ENCODE results near the gene AAGAB.

The AAGAB gene

GRCh38 chr15:67215102-67215501, 39.4 kb downstream of the AAGAB start:
- no peak for DNase-seq (ENCODE audit: low read depth)
- H3K4me3 ChIP-seq (ENCODE audit: control insufficient read depth, low read depth, low read length): no peak overlapping the region
- no peak for TF ChIP-seq CTCF (conservative IDR thresholded peaks at IDR 0.05; ENCODE audit: control insufficient read depth, insufficient read depth, low read depth, low read length)

GRCh38 chr15:67212684-67213367, 41.6 kb downstream of the AAGAB start:
- TF ChIP-seq CTCF (conservative IDR thresholded peaks at IDR 0.05; ENCODE audit: control insufficient read depth, insufficient read depth, low read depth, low read length): no peak

GRCh38 chr15:67210555-67211168, 43.8 kb downstream of the AAGAB start:
- no peak for DNase-seq (ENCODE audit: low read depth)
- TF ChIP-seq CTCF (conservative IDR thresholded peaks at IDR 0.05; ENCODE audit: control insufficient read depth, insufficient read depth, low read depth, low read length): no peak
- H3K4me3 ChIP-seq (ENCODE audit: control insufficient read depth, low read depth, low read length): no peak overlapping the region

More at GRCh38 chr15:67212684-67213367, 41.6 kb downstream of the AAGAB start:
- H3K4me3 ChIP-seq (ENCODE audit: control insufficient read depth, low read depth, low read length): no peak overlapping the region
- DNase-seq (ENCODE audit: low read depth): no peak

GRCh38 chr15:67208396-67208795, 46.1 kb downstream of the AAGAB start:
- no peak for TF ChIP-seq CTCF (conservative IDR thresholded peaks at IDR 0.05; ENCODE audit: control insufficient read depth, insufficient read depth, low read depth, low read length)
- no peak for DNase-seq (ENCODE audit: low read depth)
- no peak overlapping the region for H3K4me3 ChIP-seq (ENCODE audit: control insufficient read depth, low read depth, low read length)

GRCh38 chr15:67207555-67208207, 46.8 kb downstream of the AAGAB start:
- no peak for DNase-seq (ENCODE audit: low read depth)

GRCh38 chr15:67202991-67203390, 51.5 kb downstream of the AAGAB start:
- no peak overlapping the region for H3K4me3 ChIP-seq (ENCODE audit: control insufficient read depth, low read depth, low read length)
- DNase-seq (ENCODE audit: low read depth): no peak
- TF ChIP-seq CTCF (conservative IDR thresholded peaks at IDR 0.05; ENCODE audit: control insufficient read depth, insufficient read depth, low read depth, low read length): no peak

More at GRCh38 chr15:67207555-67208207, 46.8 kb downstream of the AAGAB start:
- TF ChIP-seq CTCF (conservative IDR thresholded peaks at IDR 0.05; ENCODE audit: control insufficient read depth, insufficient read depth, low read depth, low read length): no peak
- no peak overlapping the region for H3K4me3 ChIP-seq (ENCODE audit: control insufficient read depth, low read depth, low read length)

Measured in fibroblast of mammary gland (primary cell).